ENCODE measurements around the gene BRK1. TPM values are rescaled to one million over a fixed set of nuclear protein-coding genes. Genes with fewer than 3 reads are reported as not detected.
A peak's percentile ranks its signal among the peaks of the same experiment; 100 is the strongest.

Gene BRK1
- total and polyA plus RNA-seq, 2 donors (not counting 1 experiment from before 2014, with no cell fraction given), result 55.0 to 86.3 TPM

- peaks cover 0 to 3% (median 0%) of the 10 kb centered on the region in 3 donors for H3K9me3 ChIP-seq (ENCODE audit: control extremely low read depth in 1 of 3, control insufficient read depth in 2 of 3, insufficient read depth in 1 of 3, low read length in 2 of 3)
- 64% methylated on average over 25 of the region's 29 CpGs for WGBS (ENCODE audit: insufficient coverage)
- intact Hi-C loops (cut with micrococcal nuclease), result loop anchor here (1.0 to 5.0 kb wide), 3 partner anchors 105 to 211 kb away; partner anchors contain the start of genes CRELD1, SEC13 and TATDN2
Observed at GRCh38 chr3:10142707-10143560, 27.5 kb downstream of the BRK1 start.

More at GRCh38 chr3:10142707-10143560, 27.5 kb downstream of the BRK1 start:
- Mint-ChIP-seq H3K27me3 (no peaks in the 10 kb centered on the region), H3K9me3 (ENCODE audit: insufficient read depth) (no peaks in the 10 kb centered on the region), H3K27ac (peak overlapping the region; percentile 97), H3K4me3 (peak overlapping the region; percentile 95), H3K4me1 (peaks cover 32% of the 10 kb centered on the region)
- Histone ChIP-seq H3K79me2 (ENCODE audit: control insufficient read depth, insufficient read depth, low read length) (peaks cover 58% of the 10 kb centered on the region), H3K36me3 (replicated peaks in 1 of 2; ENCODE audit: control extremely low read depth in 1 of 2, control insufficient read depth in 1 of 2, extremely low read depth in 1 of 2, insufficient read depth in 2 of 2, low read length in 1 of 2) (peaks cover 0 to 10% of the 10 kb centered on the region in 2 experiments), H3K4me2 (replicated peaks; ENCODE audit: low read depth, low read length, poor library complexity, severe bottlenecking) (peak overlapping the region; percentile 84), H3K4me1 (ENCODE audit: control insufficient read depth in 2 of 2, insufficient read depth in 2 of 2, low read length in 2 of 2) (peaks cover 28 to 50% of the 10 kb centered on the region in 2 donors), H4K20me1 (ENCODE audit: control insufficient read depth, insufficient read depth, low read length, poor library complexity, severe bottlenecking) (peaks cover 32% of the 10 kb centered on the region), H3K9ac (ENCODE audit: low read length) (peak overlapping the region; percentile 91), H3K27me3 (replicated peaks in 1 of 4; ENCODE audit: control extremely low read depth in 1 of 4, control insufficient read depth in 3 of 4, insufficient read depth in 4 of 4, low read length in 3 of 4) (no peaks in the 10 kb centered on the region), H2AFZ (ENCODE audit: insufficient read depth, low read depth, low read length, poor library complexity, severe bottlenecking) (no peak overlapping the region), H3K27ac (ENCODE audit: low read length in 2 of 2) (peak overlapping the region; percentile 88 to 96), H3K4me3 (ENCODE audit: control extremely low read depth in 1 of 5, extremely low read depth in 1 of 5, insufficient read depth in 1 of 5, low read depth in 2 of 5, low read length in 4 of 5) (peak overlapping the region; percentile 8 to 91 (median 77))
- POLR2A ChIA-PET, result interaction anchor here (0.7 to 1.7 kb wide), 5 partner anchors 69 to 362 kb away, joined by 3 to 12 read pairs (median 4); no protein-coding TSS in a partner anchor
- ATAC-seq (ENCODE audit: low read depth) (no peak), DNase-seq (peak; percentile 31)
- TF ChIP-seq EZH2 (IDR thresholded peaks at IDR 0.05; ENCODE audit: borderline replicate concordance, insufficient read depth, low read depth, low read length, poor library complexity, severe bottlenecking) (no peak), CTCF (IDR thresholded peaks at IDR 0.05) (no peak)
- CTCF ChIA-PET, result interaction anchor here (1.0 to 2.0 kb wide), 3 partner anchors 80 to 83 kb away, joined by 3 to 4 read pairs (median 4); no protein-coding TSS in a partner anchor
